Measurements from ENCODE around the gene SLC26A3.

- no peak for TF ChIP-seq POLR2A (IDR thresholded peaks at IDR 0.05; ENCODE audit: extremely low read depth, insufficient read length)
- TF ChIP-seq, protein P1, sequence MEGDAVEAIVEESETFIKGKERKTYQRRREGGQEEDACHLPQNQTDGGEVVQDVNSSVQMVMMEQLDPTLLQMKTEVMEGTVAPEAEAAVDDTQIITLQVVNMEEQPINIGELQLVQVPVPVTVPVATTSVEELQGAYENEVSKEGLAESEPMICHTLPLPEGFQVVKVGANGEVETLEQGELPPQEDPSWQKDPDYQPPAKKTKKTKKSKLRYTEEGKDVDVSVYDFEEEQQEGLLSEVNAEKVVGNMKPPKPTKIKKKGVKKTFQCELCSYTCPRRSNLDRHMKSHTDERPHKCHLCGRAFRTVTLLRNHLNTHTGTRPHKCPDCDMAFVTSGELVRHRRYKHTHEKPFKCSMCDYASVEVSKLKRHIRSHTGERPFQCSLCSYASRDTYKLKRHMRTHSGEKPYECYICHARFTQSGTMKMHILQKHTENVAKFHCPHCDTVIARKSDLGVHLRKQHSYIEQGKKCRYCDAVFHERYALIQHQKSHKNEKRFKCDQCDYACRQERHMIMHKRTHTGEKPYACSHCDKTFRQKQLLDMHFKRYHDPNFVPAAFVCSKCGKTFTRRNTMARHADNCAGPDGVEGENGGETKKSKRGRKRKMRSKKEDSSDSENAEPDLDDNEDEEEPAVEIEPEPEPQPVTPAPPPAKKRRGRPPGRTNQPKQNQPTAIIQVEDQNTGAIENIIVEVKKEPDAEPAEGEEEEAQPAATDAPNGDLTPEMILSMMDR (IDR thresholded peaks at IDR 0.05; ENCODE audit: low read depth, low read length) = no peak
These were observed 58.7 kb downstream of the SLC26A3 start for GRCh38 chr7:107744345-107744750.

Measured in NB4 (cell line).